AG09319 (cell line): ENCODE data around the gene ZDHHC14.
"Not testable (repeated sequence)": the region's sequence is repeated elsewhere in the genome, so short reads cannot be mapped to it uniquely, and the experiment has no call there.

Experiments used
- DNase-seq: peaks from one replicate; pipeline ENCODE4 v3.0.0-alpha.2; 2010; ENCODE audit warnings: low read depth; ENCODE audit errors: extremely low read depth
- CTCF ChIP-seq: IDR thresholded peaks from 2 replicates; pipeline ENCODE4 v1.5.1; 2011; ENCODE audit warnings: low read depth, mild to moderate bottlenecking, inconsistent platforms, low read length, moderate library complexity

The ZDHHC14 gene

GRCh38 chr6:157461000-157461915, 80.3 kb downstream of the ZDHHC14 start:
- no peak for TF ChIP-seq CTCF
- no peak for DNase-seq

- TF ChIP-seq CTCF: no peak
- no peak for DNase-seq
Measured at GRCh38 chr6:157462956-157463742, 82.2 kb downstream of the ZDHHC14 start.

GRCh38 chr6:157463743-157464135, 82.7 kb downstream of the ZDHHC14 start:
- not testable (repeated sequence) for DNase-seq

- no peak for DNase-seq
- TF ChIP-seq CTCF: no peak
Measured at GRCh38 chr6:157464653-157465535, 83.9 kb downstream of the ZDHHC14 start.

- no peak for DNase-seq
- TF ChIP-seq CTCF: no peak
Measured at GRCh38 chr6:157466342-157466648, 85.3 kb downstream of the ZDHHC14 start.

- not testable (repeated sequence) for DNase-seq
Measured at GRCh38 chr6:157467339-157467738, 86.3 kb downstream of the ZDHHC14 start.

- no peak for TF ChIP-seq CTCF
- DNase-seq: no peak
Measured at GRCh38 chr6:157468054-157468453, 87.1 kb downstream of the ZDHHC14 start.

- DNase-seq: no peak
- no peak for TF ChIP-seq CTCF
Measured at GRCh38 chr6:157468574-157468973, 87.6 kb downstream of the ZDHHC14 start.
